Measurements from ENCODE around the gene VAX1. TPM values are rescaled to one million over a fixed set of nuclear protein-coding genes. Genes with fewer than 3 reads are reported as not detected.

VAX1 gene
- total and polyA plus RNA-seq, 2 donors (not counting 3 experiments of a cell fraction or from before 2014, with no cell fraction given), result not detected

DNA sequence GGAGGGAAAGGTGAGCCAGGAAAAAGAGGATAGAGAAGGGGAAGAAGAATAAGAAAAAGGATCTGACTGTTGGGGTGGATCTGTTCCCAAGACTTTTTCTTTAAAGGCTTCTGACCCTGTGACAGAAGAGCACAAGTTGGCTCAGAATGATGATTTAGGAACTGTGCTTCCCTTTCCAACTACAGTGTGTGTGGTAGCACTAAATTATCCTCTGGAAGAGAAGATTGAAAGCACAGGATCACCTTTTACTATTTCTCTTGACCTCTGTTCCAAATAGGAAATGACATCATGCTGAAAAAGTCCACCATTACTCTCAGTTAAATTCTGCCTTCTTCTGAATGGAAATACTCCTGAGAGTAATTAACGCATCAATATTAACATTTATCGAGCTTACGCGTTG lies 47.2 kb downstream of the VAX1 start:
- DNase-seq (ENCODE audit: low read depth, low spot score), result no peak
- no TSS peak for BruUV-seq (replicated peaks)
- H3K27ac ChIP-seq (ENCODE audit: insufficient read depth, low read depth, low read length), result no peak overlapping the region
- no peaks in the 10 kb centered on the region for H3K79me2 ChIP-seq (ENCODE audit: control insufficient read depth, insufficient read depth, low read length)
- no peaks in the 10 kb centered on the region for H4K20me1 ChIP-seq (replicated peaks; ENCODE audit: control insufficient read depth, extremely low read depth, insufficient read depth, low read length)
- ChIA-PET POLR2A (no interaction called here), CTCF (no interaction called here)
- H3K4me1 ChIP-seq (ENCODE audit: control insufficient read depth, extremely low read depth, insufficient read depth, low read length), result no peaks in the 10 kb centered on the region
- H3K9me3 ChIP-seq (replicated peaks; ENCODE audit: control insufficient read depth, insufficient read depth, low read length), result no peaks in the 10 kb centered on the region
- intact Hi-C loops (cut with micrococcal nuclease), result no loop called here
- TF ChIP-seq, protein P1, sequence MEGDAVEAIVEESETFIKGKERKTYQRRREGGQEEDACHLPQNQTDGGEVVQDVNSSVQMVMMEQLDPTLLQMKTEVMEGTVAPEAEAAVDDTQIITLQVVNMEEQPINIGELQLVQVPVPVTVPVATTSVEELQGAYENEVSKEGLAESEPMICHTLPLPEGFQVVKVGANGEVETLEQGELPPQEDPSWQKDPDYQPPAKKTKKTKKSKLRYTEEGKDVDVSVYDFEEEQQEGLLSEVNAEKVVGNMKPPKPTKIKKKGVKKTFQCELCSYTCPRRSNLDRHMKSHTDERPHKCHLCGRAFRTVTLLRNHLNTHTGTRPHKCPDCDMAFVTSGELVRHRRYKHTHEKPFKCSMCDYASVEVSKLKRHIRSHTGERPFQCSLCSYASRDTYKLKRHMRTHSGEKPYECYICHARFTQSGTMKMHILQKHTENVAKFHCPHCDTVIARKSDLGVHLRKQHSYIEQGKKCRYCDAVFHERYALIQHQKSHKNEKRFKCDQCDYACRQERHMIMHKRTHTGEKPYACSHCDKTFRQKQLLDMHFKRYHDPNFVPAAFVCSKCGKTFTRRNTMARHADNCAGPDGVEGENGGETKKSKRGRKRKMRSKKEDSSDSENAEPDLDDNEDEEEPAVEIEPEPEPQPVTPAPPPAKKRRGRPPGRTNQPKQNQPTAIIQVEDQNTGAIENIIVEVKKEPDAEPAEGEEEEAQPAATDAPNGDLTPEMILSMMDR (IDR thresholded peaks at IDR 0.05; ENCODE audit: extremely low read depth in 1 of 2, insufficient read depth in 1 of 2, low read depth in 1 of 2, low read length in 2 of 2), result no peak
- TF ChIP-seq, protein P2, sequence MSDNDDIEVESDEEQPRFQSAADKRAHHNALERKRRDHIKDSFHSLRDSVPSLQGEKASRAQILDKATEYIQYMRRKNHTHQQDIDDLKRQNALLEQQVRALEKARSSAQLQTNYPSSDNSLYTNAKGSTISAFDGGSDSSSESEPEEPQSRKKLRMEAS (IDR thresholded peaks at IDR 0.05; ENCODE audit: insufficient read depth, insufficient read length), result no peak
- TF ChIP-seq GATA2 (IDR thresholded peaks at IDR 0.05; ENCODE audit: insufficient read depth, insufficient read length, low read depth, low read length), result no peak
- FAIRE-seq, result no peak
- H3K4me2 ChIP-seq (ENCODE audit: insufficient read depth, low read length), result no peak overlapping the region
- H3K4me3 ChIP-seq (replicated peaks in 1 of 3; ENCODE audit: insufficient read depth in 1 of 3, low read depth in 1 of 3, low read length in 3 of 3), result no peak overlapping the region
- no peak overlapping the region for H3K9ac ChIP-seq (replicated peaks; ENCODE audit: extremely low read depth, insufficient read depth, low read length)
- H3K36me3 ChIP-seq (ENCODE audit: control insufficient read depth in 2 of 2, extremely low read depth in 1 of 2, insufficient read depth in 2 of 2, low read length in 2 of 2), result no peaks in the 10 kb centered on the region
- dilution Hi-C loops (cut with MboI; ENCODE audit: extremely low pct_ligation_motif_present, low sequenced_read_pairs), result no loop called here
- H3K9me1 ChIP-seq (replicated peaks; ENCODE audit: control insufficient read depth, extremely low read depth, insufficient read depth, low read length), result no peaks in the 10 kb centered on the region
- peaks cover 2 to 3% of the 10 kb centered on the region in 2 experiments for H3K27me3 ChIP-seq (ENCODE audit: control insufficient read depth in 2 of 2, insufficient read depth in 2 of 2, low read length in 2 of 2)
- no peak overlapping the region for H2AFZ ChIP-seq (ENCODE audit: low read depth, low read length)

DNA sequence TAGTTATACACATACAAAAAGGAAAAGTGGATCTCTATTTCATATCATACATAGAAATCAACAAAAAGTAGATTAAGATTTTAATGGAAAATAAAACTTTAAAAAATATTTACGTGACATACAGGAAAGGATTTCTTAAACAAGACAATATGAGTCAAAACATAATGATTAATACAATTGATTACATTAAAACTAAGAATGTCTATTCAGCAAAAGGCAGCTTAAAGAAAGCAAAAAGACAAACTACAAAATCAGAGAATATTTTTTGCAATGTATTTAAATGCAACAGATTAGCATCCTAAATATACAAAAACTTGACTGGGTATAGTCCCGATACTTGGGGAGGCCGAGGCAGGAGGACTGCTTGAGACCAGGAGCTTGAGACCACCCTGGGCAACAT lies 50.5 kb downstream of the VAX1 start:
- no peak overlapping the region for H3K27ac ChIP-seq (ENCODE audit: insufficient read depth, low read depth, low read length)
- H2AFZ ChIP-seq (ENCODE audit: low read depth, low read length), result no peak overlapping the region
- intact Hi-C loops (cut with micrococcal nuclease), result no loop called here
- no peaks in the 10 kb centered on the region for H3K4me1 ChIP-seq (ENCODE audit: control insufficient read depth, extremely low read depth, insufficient read depth, low read length)
- BruUV-seq (replicated peaks), result no TSS peak
- H3K79me2 ChIP-seq (ENCODE audit: control insufficient read depth, insufficient read depth, low read length), result no peaks in the 10 kb centered on the region
- no peak overlapping the region for H3K9ac ChIP-seq (replicated peaks; ENCODE audit: extremely low read depth, insufficient read depth, low read length)
- H3K9me1 ChIP-seq (replicated peaks; ENCODE audit: control insufficient read depth, extremely low read depth, insufficient read depth, low read length), result no peaks in the 10 kb centered on the region
- DNase-seq (ENCODE audit: low read depth, low spot score), result no peak
- dilution Hi-C loops (cut with MboI; ENCODE audit: extremely low pct_ligation_motif_present, low sequenced_read_pairs), result no loop called here
- H3K36me3 ChIP-seq (ENCODE audit: control insufficient read depth in 2 of 2, extremely low read depth in 1 of 2, insufficient read depth in 2 of 2, low read length in 2 of 2), result no peaks in the 10 kb centered on the region
- H4K20me1 ChIP-seq (replicated peaks; ENCODE audit: control insufficient read depth, extremely low read depth, insufficient read depth, low read length), result no peaks in the 10 kb centered on the region
- TF ChIP-seq POLR2A (IDR thresholded peaks at IDR 0.05; ENCODE audit: low read depth, low read length) (no peak), EZH2 (IDR thresholded peaks at IDR 0.05; ENCODE audit: borderline replicate concordance, low read depth, low read length, severe bottlenecking) (no peak), GATA2 (IDR thresholded peaks at IDR 0.05; ENCODE audit: insufficient read depth, insufficient read length, low read depth, low read length) (no peak), JUN (IDR thresholded peaks at IDR 0.05; ENCODE audit: borderline replicate concordance, insufficient read depth, insufficient read length, low read depth) (no peak), FOS (IDR thresholded peaks at IDR 0.05; ENCODE audit: borderline replicate concordance, insufficient read depth, low read length) (no peak), POLR2AphosphoS5 (IDR thresholded peaks at IDR 0.05; ENCODE audit: insufficient read depth, low read depth, low read length) (no peak), MYC (IDR thresholded peaks at IDR 0.05; ENCODE audit: low read depth, low read length) (no peak)
- TF ChIP-seq, protein P1 (IDR thresholded peaks at IDR 0.05; ENCODE audit: extremely low read depth in 1 of 2, insufficient read depth in 1 of 2, low read depth in 1 of 2, low read length in 2 of 2), result no peak
- TF ChIP-seq, protein P2 (IDR thresholded peaks at IDR 0.05; ENCODE audit: insufficient read depth, insufficient read length), result no peak
- ChIA-PET POLR2A (no interaction called here), CTCF (no interaction called here)
- H3K4me3 ChIP-seq (replicated peaks in 1 of 3; ENCODE audit: insufficient read depth in 1 of 3, low read depth in 1 of 3, low read length in 3 of 3), result no peak overlapping the region
- H3K9me3 ChIP-seq (replicated peaks; ENCODE audit: control insufficient read depth, insufficient read depth, low read length), result no peaks in the 10 kb centered on the region
- no peak overlapping the region for H3K4me2 ChIP-seq (ENCODE audit: insufficient read depth, low read length)
- no peak for FAIRE-seq
- peaks cover 0 to 2% of the 10 kb centered on the region in 2 experiments for H3K27me3 ChIP-seq (ENCODE audit: control insufficient read depth in 2 of 2, insufficient read depth in 2 of 2, low read length in 2 of 2)
